Measurements from ENCODE around the gene LAP3.

- TF ChIP-seq, protein P1, sequence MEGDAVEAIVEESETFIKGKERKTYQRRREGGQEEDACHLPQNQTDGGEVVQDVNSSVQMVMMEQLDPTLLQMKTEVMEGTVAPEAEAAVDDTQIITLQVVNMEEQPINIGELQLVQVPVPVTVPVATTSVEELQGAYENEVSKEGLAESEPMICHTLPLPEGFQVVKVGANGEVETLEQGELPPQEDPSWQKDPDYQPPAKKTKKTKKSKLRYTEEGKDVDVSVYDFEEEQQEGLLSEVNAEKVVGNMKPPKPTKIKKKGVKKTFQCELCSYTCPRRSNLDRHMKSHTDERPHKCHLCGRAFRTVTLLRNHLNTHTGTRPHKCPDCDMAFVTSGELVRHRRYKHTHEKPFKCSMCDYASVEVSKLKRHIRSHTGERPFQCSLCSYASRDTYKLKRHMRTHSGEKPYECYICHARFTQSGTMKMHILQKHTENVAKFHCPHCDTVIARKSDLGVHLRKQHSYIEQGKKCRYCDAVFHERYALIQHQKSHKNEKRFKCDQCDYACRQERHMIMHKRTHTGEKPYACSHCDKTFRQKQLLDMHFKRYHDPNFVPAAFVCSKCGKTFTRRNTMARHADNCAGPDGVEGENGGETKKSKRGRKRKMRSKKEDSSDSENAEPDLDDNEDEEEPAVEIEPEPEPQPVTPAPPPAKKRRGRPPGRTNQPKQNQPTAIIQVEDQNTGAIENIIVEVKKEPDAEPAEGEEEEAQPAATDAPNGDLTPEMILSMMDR (IDR thresholded peaks at IDR 0.05) = no peak
- TF ChIP-seq POLR2AphosphoS5 (IDR thresholded peaks at IDR 0.05) = no peak
These were observed 6.9 kb downstream of the LAP3 start for GRCh38 chr4:17583941-17584340.

Data from upper lobe of left lung (tissue), 4 donors.